ENCODE results near the gene SV2C.

DNA sequence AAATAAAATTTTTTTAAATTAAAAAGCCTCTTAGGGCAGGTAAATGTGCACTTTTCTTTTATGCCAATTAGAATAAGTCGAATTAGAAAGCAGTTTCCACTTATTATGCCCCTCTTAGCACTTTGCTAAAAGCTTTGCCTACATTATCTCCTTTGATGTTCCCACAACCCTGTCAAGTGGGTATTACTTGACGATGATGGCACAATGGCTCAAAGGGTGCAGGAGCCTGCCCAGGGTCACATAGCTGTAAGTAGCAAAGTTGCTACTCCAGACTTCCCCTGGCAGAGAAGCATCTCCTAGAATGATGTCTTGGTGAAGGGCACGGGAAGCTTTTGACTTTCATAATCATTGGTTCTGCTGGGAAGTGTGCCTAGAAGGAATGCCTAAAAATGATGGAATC, 301.5 kb downstream of the SV2C start:
- TF ChIP-seq, protein P1, sequence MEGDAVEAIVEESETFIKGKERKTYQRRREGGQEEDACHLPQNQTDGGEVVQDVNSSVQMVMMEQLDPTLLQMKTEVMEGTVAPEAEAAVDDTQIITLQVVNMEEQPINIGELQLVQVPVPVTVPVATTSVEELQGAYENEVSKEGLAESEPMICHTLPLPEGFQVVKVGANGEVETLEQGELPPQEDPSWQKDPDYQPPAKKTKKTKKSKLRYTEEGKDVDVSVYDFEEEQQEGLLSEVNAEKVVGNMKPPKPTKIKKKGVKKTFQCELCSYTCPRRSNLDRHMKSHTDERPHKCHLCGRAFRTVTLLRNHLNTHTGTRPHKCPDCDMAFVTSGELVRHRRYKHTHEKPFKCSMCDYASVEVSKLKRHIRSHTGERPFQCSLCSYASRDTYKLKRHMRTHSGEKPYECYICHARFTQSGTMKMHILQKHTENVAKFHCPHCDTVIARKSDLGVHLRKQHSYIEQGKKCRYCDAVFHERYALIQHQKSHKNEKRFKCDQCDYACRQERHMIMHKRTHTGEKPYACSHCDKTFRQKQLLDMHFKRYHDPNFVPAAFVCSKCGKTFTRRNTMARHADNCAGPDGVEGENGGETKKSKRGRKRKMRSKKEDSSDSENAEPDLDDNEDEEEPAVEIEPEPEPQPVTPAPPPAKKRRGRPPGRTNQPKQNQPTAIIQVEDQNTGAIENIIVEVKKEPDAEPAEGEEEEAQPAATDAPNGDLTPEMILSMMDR (conservative IDR thresholded peaks at IDR 0.05; ENCODE audit: low read length) = no peak
- no peak for TF ChIP-seq EZH2phosphoT487 (IDR thresholded peaks at IDR 0.05; ENCODE audit: borderline replicate concordance)

Data from Loucy (cell line).